ENCODE results near the gene FBN2. TPM values are rescaled to one million over a fixed set of nuclear protein-coding genes. Genes with fewer than 3 reads are reported as not detected.
"Not testable (repeated sequence)": the region's sequence is repeated elsewhere in the genome, so short reads cannot be mapped to it uniquely, and the experiment has no call there.

The FBN2 gene
- total RNA-seq, 2 donors from 2014 or later: 0.09 TPM; not detected in 1

DNA sequence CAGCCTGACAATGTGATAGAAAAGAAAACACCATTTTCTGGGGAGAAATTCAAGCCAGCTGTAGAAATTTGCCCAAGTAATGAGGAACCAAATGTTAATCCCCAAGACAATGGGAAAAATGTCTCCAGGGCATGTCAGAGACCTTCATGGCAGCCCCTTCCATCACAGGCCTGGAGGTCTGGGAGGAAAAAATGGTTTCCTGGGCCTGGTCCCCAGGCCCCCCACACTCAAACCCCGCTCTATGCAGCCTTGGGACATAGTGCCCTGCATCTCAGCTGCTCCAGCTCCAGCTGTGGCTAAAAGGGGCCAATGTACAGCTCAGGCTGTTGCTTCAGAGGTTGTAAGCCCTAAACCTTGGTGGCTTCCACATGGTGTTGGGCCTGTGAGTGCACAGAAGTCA is 34.3 kb downstream of the FBN2 start:
- not testable (repeated sequence) for H3K36me3 Mint-ChIP-seq; DNase-seq (ENCODE audit: low spot score in 2 of 2); H3K27ac Mint-ChIP-seq; ATAC-seq
- H3K9me3 Mint-ChIP-seq: peaks cover 18 to 20% of the 10 kb centered on the region in 2 donors

DNA sequence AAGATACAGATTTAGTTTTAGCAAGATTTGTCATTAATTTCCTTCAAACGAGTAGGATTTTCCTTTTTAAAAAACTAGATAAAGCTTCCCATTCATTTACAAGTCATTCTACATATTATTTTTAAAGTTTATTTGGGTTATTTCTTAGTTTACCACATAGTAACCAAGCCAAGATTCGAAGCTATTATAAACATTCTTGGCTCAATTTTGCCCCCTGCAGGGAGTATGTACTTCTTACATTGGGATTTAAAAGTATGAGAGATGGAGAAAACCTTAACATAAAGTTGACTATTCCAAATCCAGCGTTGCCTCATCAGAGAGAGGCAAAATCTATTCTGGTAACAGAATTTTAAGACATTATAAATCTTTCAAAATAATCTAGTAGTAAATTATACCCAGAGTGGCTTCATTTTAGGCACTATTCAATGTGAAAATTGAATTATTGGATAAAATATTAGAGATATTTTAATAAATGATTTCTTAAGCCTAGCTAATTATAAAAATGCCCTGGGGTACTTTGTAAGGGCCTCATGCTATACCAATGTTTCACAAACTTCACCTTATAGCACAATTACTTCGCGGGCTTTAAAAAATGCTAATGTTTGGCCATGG is 39.1 kb downstream of the FBN2 start:
- H3K27ac Mint-ChIP-seq: no peak overlapping the region
- DNase-seq (ENCODE audit: low spot score in 2 of 2) (no peak), ATAC-seq (no peak)
- H3K36me3 Mint-ChIP-seq: peaks cover 0 to 6% of the 10 kb centered on the region in 2 donors
- H3K9me3 Mint-ChIP-seq: peaks cover 8 to 10% of the 10 kb centered on the region in 2 donors

DNA sequence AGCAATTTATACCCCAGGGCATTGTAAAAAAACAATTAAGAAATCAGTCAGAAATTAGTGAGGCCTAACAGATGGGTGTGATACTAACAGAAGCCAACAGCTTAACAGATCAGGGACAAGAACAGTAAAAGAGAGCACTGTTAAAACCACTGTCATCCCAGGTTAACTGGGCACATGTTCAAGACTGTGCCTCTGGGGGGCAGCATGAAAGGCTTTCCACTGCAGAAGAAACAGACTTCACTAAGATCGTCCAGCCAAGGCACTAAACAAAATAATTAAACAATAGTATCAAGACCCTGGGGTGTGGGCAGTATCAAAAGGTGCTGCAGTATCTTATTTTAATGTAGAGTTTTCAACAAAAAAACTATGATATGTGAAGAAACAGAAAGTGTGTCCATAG is 43.5 kb downstream of the FBN2 start:
- no peak for DNase-seq (ENCODE audit: low spot score in 2 of 2)
- ATAC-seq: no peak
- no peak overlapping the region for H3K27ac Mint-ChIP-seq
- H3K9me3 Mint-ChIP-seq: peaks cover 6% of the 10 kb centered on the region in 2 donors
- H3K36me3 Mint-ChIP-seq: no peaks in the 10 kb centered on the region

DNA sequence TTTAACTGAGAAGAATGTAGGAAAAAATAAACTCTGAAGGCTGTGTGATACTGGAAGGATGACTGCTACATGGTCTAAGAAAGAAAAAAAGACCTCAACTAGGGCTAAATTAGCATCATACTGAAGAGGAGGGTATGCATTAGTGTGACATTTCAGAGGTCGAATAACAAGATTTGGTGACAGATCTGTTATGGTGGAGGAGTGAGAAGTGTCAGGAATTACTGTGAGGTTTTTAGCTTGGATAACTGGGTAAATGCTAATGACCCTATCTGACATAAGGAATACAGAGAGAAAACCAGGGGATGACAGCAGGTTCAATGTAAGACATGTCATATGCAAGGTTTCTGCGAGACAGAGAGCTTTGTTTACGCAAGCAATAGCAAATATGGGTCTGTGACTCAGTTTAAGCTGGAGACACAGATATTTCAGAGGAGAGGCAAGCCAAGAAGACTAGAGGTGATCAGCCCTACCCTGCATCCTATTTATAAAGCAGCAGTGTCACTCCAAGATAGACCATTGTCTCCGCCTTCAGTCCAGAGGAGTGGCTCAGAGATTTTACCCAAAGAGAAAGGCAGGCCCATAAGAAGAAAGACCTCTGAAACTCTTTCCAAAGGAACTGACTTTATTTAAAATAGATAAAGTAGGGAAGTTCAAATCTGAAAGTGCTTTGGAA is 44.3 kb downstream of the FBN2 start:
- peaks cover 6% of the 10 kb centered on the region in 2 donors for H3K9me3 Mint-ChIP-seq
- ATAC-seq (no peak), DNase-seq (ENCODE audit: low spot score in 2 of 2) (no peak)
- no peak overlapping the region for H3K27ac Mint-ChIP-seq
- H3K36me3 Mint-ChIP-seq: no peaks in the 10 kb centered on the region

DNA sequence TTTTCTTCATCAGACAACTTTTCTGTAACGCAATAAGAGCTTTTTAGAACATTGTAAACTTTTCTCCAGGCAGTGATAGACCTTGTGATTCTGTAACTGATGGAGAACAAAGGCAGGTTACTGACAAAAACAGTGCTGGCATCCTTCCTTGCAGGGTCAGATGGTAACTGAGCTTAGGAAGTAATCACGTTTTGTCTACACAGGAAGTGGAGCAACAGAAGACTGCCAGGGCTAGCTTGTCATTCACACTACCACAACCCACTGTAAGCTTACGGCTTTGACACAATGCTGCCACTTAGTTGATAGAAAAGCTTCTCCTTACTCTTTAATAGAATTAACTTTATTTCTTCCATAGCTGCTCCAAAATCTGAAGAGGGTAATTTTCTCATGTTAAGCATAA is 46.8 kb downstream of the FBN2 start:
- no peaks in the 10 kb centered on the region for H3K36me3 Mint-ChIP-seq
- H3K27ac Mint-ChIP-seq: no peak overlapping the region
- no peak for DNase-seq (ENCODE audit: low spot score in 2 of 2)
- ATAC-seq: no peak
- H3K9me3 Mint-ChIP-seq: peaks cover 6% of the 10 kb centered on the region in 2 donors

DNA sequence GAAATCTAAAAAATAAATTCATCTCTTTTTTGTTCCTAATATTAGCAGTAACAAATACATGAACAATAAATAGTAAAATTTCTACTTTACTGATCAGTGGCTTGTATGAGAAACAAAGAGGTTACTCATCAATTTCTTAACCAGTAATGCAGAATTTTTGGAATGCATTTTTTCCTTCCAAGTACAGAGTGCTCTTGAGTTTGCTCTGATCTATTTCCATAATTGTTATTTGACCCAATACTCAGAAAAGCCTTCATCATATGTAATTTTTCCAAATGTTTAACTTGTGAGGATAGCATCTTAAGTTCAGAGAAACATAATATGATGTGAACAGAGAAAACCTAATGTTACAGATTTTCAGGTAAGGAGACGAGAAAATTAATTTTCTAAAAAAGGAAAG is 47.3 kb downstream of the FBN2 start:
- no peak for DNase-seq (ENCODE audit: low spot score in 2 of 2)
- peaks cover 6% of the 10 kb centered on the region in 2 donors for H3K9me3 Mint-ChIP-seq

DNA sequence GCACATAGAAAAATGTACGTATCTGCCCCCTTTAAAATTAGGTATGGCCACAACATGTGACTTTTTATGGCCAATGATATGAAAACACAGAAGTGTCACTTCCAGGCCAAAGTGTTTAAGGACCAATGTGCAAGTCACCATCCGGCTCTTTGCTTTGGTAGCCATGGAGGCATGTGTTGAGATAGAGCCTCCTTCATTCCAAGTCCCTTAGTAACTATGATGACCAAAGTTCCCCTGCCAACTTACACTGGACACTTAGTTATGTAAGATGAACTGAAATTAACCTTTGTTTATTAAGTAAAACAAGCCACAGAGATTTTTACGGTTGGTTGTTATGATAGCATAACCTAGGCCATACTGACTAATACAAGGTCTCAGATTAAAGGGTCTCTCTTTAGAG is 51.0 kb downstream of the FBN2 start:
- no peaks in the 10 kb centered on the region for H3K9me3 Mint-ChIP-seq
- ATAC-seq (no peak), DNase-seq (ENCODE audit: low spot score in 2 of 2) (no peak)
- no peak overlapping the region for H3K27ac Mint-ChIP-seq
- H3K36me3 Mint-ChIP-seq: no peaks in the 10 kb centered on the region

More for the DNA sequence above, 47.3 kb downstream of the FBN2 start:
- no peak for ATAC-seq
- H3K36me3 Mint-ChIP-seq: no peaks in the 10 kb centered on the region
- no peak overlapping the region for H3K27ac Mint-ChIP-seq

DNA sequence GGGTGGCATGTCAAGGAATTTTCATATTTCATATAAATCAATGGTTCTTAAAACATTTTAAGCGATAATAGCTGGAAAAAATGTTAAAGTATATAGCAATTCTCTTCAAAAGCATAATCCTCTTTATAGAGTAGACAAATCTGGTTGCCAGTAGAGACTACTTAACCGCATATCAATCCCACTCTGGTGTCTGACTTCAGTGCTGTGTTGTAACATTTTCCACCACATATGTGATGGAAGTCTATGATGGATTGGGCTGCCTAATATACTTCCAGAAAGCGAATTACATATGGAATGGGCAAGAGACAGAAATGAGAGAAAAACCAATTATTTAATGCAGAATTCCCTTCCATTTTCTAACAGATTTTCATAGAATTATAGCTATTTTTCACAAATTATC is 54.3 kb downstream of the FBN2 start:
- H3K9me3 Mint-ChIP-seq: no peaks in the 10 kb centered on the region

DNA sequence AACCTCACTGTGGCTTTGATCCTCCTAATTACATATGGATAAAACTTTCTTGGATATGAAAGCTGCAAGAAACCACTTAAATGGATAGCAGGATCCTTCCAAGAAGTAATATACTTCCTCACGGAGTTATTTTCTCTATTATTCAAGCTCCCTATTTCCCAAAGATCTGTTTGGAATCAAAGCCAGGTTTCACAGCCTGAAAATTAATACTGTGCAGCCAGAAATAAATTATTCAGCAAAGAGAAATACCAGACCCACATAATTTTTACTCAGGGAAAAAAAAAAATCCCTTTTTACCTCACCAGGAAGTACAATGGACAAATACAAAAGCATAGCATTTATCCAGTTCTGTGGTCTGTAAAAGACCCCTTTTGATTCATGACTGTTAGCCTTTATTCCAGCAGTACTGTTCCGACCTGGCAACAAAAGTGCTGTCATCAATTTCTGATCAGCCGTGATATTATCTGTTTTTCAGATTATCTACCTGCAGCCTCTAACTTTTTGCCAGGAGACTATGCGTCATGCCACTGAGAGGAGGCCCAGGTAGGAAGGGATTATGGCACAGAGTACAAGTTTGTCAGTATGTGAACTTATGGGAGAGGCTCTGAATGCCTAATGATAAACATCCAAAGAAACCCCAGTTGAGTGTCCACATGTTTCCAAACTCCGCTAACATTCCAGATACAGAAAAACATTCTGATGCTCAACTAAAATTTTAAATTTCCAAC is 57.0 kb downstream of the FBN2 start:
- no peak for DNase-seq (ENCODE audit: low spot score in 2 of 2)
- ATAC-seq: no peak
- no peaks in the 10 kb centered on the region for H3K9me3 Mint-ChIP-seq
- H3K27ac Mint-ChIP-seq: no peak overlapping the region
- H3K36me3 Mint-ChIP-seq: no peaks in the 10 kb centered on the region

More for the DNA sequence above, 54.3 kb downstream of the FBN2 start:
- Mint-ChIP-seq H3K27ac (no peak overlapping the region), H3K36me3 (no peaks in the 10 kb centered on the region)
- DNase-seq (ENCODE audit: low spot score in 2 of 2) (no peak), ATAC-seq (no peak)

DNA sequence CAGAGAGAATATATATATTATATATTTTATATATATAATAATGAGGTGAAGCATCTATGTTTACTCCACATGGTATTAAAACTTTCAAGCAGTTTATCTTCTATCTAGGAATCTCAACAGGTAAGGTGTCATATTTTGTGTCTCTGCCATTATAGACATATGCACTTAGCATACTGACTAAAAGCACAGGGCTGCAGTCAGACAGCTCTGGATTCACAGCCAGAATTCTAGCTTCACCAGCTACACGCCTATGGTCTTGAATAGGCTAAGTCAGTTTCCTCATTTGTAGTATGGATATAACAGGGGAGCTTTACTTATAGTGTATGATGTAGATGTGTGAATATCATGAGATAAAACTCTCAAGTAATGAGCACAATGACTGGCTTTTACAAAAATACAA is 57.9 kb downstream of the FBN2 start:
- no peaks in the 10 kb centered on the region for H3K36me3 Mint-ChIP-seq
- no peaks in the 10 kb centered on the region for H3K9me3 Mint-ChIP-seq
- ATAC-seq: no peak
- H3K27ac Mint-ChIP-seq: no peak overlapping the region
- no peak for DNase-seq (ENCODE audit: low spot score in 2 of 2)

DNA sequence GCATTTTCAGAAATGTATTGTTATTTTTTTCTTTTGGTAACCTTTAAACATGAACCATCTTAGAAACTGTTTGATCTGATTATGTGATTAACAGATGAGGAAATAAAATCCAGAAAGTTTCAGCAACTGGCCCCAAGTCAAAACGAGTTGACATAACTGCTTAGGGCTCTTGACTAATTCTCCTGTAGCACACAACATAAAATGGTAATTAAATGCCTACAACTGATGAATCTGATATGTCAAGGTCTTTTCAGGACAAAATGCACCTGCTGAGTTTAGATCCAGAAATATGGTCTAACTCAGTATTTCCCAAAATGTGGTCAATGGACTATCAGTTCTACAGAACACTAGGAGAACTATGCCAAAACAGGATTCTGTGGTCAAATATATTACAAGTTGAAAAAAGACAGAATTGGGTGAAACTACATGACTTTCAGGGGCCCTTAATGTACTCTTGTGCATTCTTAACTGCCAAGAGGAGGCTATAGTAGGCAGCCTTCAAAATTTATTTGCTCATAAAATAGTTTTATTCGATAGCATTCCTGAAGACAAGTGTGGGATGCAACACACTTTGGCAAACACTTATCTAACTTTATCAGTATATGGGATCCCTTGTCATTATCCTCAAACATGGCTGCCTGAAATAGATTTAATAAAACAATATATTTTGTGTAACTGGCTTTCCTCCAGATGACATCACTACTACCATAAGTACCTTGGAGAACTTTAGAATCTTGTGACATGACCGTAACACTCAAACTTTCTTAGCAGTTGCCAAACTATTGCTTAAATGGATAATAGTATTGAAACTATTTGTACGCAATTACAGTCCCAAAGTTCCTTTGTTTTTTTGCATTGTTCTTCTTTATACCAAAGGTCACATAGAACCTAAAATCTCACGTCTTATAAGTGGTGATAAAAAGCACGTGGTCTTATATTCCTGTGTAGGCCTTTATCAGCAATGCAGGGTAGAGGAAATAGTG is 59.4 kb downstream of the FBN2 start:
- no peaks in the 10 kb centered on the region for H3K36me3 Mint-ChIP-seq
- no peaks in the 10 kb centered on the region for H3K9me3 Mint-ChIP-seq
- DNase-seq (ENCODE audit: low spot score in 2 of 2) (no peak), ATAC-seq (no peak)
- no peak overlapping the region for H3K27ac Mint-ChIP-seq

DNA sequence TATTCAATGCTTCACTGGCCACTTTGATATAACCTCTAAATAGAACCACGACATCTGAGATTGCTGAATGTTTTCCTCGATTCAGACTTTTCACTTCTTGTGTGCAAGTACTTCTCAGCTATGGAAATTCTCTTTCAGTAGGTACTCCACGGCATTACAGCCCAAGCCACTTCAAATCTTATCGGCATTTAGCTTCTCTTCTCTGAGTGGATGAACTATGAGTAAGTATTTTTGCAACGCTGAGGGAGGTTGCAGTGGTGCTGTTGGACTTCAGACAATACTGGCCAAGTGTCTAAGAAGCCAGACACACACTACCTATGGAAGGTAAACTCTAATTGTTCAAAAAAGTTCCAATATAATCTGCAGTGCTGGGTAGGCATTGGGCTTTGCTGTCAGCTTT is 60.1 kb downstream of the FBN2 start:
- Mint-ChIP-seq H3K36me3 (no peaks in the 10 kb centered on the region), H3K9me3 (no peaks in the 10 kb centered on the region), H3K27ac (no peak overlapping the region)
- ATAC-seq: no peak
- DNase-seq (ENCODE audit: low spot score in 2 of 2): no peak

DNA sequence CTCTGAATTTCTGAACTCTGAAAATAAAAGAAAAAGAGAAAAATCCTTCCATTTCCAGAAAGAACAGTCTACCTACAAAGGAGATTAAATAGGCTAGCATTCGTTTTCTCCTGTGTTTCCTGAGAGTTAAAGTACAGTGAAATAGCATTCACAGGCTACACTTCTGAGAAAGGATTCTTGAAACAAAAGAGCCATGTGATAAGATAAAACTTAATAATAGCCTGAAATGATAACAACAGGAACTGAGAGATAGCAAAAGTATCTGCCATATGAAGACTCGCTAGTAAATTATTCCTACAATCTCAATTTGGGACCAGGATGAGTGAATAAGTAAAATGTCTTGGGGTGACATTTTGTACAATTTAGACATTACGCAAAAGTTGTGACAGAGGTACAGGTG is 62.4 kb downstream of the FBN2 start:
- Mint-ChIP-seq H3K27ac (no peak overlapping the region), H3K36me3 (no peaks in the 10 kb centered on the region), H3K9me3 (no peaks in the 10 kb centered on the region)
- DNase-seq (ENCODE audit: low spot score in 2 of 2): no peak
- ATAC-seq: no peak

DNA sequence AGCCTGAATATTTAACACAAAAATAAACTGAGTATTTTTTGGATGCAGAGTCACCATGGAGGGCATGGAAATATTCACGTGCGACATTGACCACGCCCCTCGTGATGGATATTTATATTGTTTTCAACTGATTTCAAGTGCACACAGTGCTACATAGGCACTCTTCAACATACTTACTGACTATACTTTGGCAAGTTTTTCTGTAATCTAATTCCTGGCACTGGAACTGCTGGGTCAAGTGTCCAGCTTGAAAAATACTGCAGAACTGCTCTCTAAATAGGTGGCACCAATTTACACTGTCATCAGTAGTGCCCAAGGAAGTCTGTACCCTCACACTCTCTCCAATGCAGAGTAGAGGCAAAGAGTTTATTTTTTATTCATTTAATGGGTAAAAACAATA is 65.1 kb downstream of the FBN2 start:
- ATAC-seq (no peak), DNase-seq (ENCODE audit: low spot score in 2 of 2) (no peak)
- H3K9me3 Mint-ChIP-seq: peaks cover 0 to 7% of the 10 kb centered on the region in 2 donors
- no peaks in the 10 kb centered on the region for H3K36me3 Mint-ChIP-seq
- no peak overlapping the region for H3K27ac Mint-ChIP-seq

DNA sequence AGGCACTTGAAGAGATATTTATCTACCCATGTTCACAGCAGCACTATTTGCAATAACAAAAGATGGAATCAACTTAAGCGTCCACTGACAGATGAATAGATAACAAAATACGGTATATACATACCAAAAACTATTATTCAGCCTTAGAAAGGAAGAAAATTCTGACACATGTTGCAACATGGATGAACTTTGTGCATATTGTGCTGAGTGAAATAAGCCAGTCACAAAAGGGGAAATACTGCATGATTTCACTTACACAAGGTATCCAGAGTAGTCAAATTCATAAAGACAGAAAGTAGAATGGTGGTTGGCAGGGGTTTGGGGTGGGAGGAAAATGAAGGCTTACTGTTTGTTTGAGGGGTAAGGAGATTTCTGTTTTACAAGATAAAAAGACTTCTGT is 66.0 kb downstream of the FBN2 start:
- DNase-seq (ENCODE audit: low spot score in 2 of 2) (no peak), ATAC-seq (no peak)
- no peaks in the 10 kb centered on the region for H3K36me3 Mint-ChIP-seq
- H3K9me3 Mint-ChIP-seq: peaks cover 0 to 7% of the 10 kb centered on the region in 2 donors
- no peak overlapping the region for H3K27ac Mint-ChIP-seq

DNA sequence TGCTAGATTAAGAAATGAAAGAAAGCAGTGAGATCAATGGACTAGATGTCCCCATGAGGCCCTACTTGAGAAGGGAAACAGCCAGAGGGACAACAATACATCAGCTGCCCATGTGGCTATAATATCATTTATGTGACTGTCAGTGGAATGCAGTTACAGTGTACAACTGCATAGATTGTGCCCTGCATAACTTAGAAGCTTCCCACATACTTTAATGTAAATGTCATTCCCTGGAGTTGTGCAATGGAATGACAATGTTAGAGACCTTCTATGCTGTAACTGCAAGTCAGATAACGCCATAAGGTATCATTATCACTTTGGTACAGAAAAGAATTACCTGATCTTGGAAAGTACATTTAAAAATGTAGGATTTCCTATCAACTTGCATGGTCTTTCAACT is 67.4 kb downstream of the FBN2 start:
- DNase-seq (ENCODE audit: low spot score in 2 of 2) (no peak), ATAC-seq (no peak)
- H3K36me3 Mint-ChIP-seq: no peaks in the 10 kb centered on the region
- no peak overlapping the region for H3K27ac Mint-ChIP-seq
- H3K9me3 Mint-ChIP-seq: peaks cover 0 to 7% of the 10 kb centered on the region in 2 donors

DNA sequence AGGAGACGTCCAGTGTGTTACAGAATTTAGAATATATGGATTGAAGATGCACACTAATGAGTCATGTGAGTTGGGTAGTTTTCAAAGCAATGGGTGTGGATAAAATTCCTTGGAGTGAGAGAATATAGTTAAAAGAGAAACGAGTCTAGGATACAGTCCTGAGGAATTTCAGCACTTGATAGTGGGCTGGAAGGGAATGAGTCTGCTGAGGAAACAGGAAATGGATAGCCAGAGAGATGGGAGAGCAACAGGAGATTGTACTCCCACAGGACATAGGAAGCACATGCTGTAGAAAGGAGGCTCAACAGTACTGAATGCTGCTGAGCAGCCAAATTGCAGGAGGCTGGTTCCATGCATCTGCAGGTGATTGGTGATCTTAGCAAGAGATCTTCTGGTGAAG is 68.1 kb downstream of the FBN2 start:
- DNase-seq (ENCODE audit: low spot score in 2 of 2) (no peak), ATAC-seq (no peak)
- Mint-ChIP-seq H3K36me3 (no peaks in the 10 kb centered on the region), H3K9me3 (peaks cover 0 to 7% of the 10 kb centered on the region in 2 donors), H3K27ac (no peak overlapping the region)

All from activated naive CD4-positive, alpha-beta T cell treated with anti-CD3 and anti-CD28 coated beads, Interleukin-2, amount 50 U/mL, for 72 hours (primary cell).